Endothelial cell of umbilical vein (primary cell): ENCODE data around the gene SLC25A40. TPM values are rescaled to one million over a fixed set of nuclear protein-coding genes. Genes with fewer than 3 reads are reported as not detected.

Experiments used
- BruUV-seq: library from RNA; stranded (reverse); fragments of 400-500 nt; replicated peaks from 2 replicates; lab custom pipeline; 2021; lab: Mats Ljungman, UMichigan
- CTCF ChIA-PET: fragments of 300-600, 350-600 bp; sonication (Branson Sonifier 250); formaldehyde crosslinking; loops from one replicate; lab custom pipeline; 2021; ENCODE audit warnings: antibody characterized with exemption, inconsistent platforms; lab: Charles Lee
- POLR2A ChIA-PET: fragments of 300-600, 350-600 bp; sonication (Branson Sonifier 250); formaldehyde crosslinking; loops from one replicate; lab custom pipeline; 2021; ENCODE audit warnings: antibody characterized with exemption, inconsistent platforms; lab: Charles Lee
- DNase-seq: peaks from one replicate; pipeline ENCODE4 v3.0.0-alpha.2; 2011; ENCODE audit warnings: low read depth, low spot score
- FAIRE-seq: peaks from 2 replicates; lab custom pipeline; 2011; peaks lifted over from hg19 to GRCh38; lab: Jason Lieb, UNC
- H2AFZ ChIP-seq: 2 replicates; pipeline ENCODE4 v1.6.0; 2012; ENCODE audit warnings: low read depth, low read length, control low read depth, inconsistent platforms
- H3K27ac ChIP-seq: 2 replicates; pipeline ENCODE4 v1.5.1; 2011; ENCODE audit warnings: low read depth, mild to moderate bottlenecking, control low read depth, low read length, moderate library complexity; ENCODE audit not compliant: insufficient read depth
- H3K27me3 ChIP-seq, 2 experiments: 2 replicates each; pipeline versions ENCODE4 v1.6.0 to v1.6.1; 2011; ENCODE audit warnings: low read length in 2 of 2, mixed read lengths in 1 of 2; ENCODE audit not compliant: control insufficient read depth in 2 of 2, insufficient read depth in 2 of 2
- H3K36me3 ChIP-seq, 2 experiments: 2 replicates in 1 of 2; 3 replicates in 1 of 2; pipeline ENCODE4 v1.5.1; 2011; ENCODE audit warnings: low read length in 2 of 2, mild to moderate bottlenecking in 1 of 2, moderate library complexity in 1 of 2; ENCODE audit not compliant: control insufficient read depth in 2 of 2, insufficient read depth in 2 of 2; ENCODE audit errors: extremely low read depth in 1 of 2
- H3K4me1 ChIP-seq: 3 replicates; pipeline ENCODE4 v1.5.1; 2011; ENCODE audit warnings: mild to moderate bottlenecking, low read length; ENCODE audit not compliant: control insufficient read depth, insufficient read depth; ENCODE audit errors: extremely low read depth
- H3K4me2 ChIP-seq: 2 replicates; pipeline ENCODE4 v1.6.1; 2011; ENCODE audit warnings: low read length, control low read depth, mixed read lengths; ENCODE audit not compliant: insufficient read depth
- H3K4me3 ChIP-seq, 3 experiments: fragments of 200-600 bp in 1 of 3; sonication (generic), shearing (Covaris generic) in 1 of 3; replicated peaks in 1 of 3; 2 replicates each; pipeline ENCODE4 v1.5.1; 2011 to 2016; ENCODE audit warnings: control low read depth in 3 of 3, low read length in 3 of 3, mild to moderate bottlenecking in 2 of 3, inconsistent platforms in 1 of 3, low read depth in 1 of 3, moderate library complexity in 1 of 3; ENCODE audit not compliant: insufficient read depth in 1 of 3
- H3K79me2 ChIP-seq: 2 replicates; pipeline ENCODE4 v1.6.0; 2012; ENCODE audit warnings: low read length, inconsistent platforms; ENCODE audit not compliant: control insufficient read depth, insufficient read depth
- H3K9ac ChIP-seq: replicated peaks from 2 replicates; pipeline ENCODE3; 2011; ENCODE audit warnings: low read length, control low read depth; ENCODE audit not compliant: insufficient read depth; ENCODE audit errors: extremely low read depth
- H3K9me1 ChIP-seq: replicated peaks from 3 replicates; pipeline ENCODE4 v1.6.0; 2011; ENCODE audit warnings: mild to moderate bottlenecking, low read length; ENCODE audit not compliant: control insufficient read depth, insufficient read depth; ENCODE audit errors: extremely low read depth
- H3K9me3 ChIP-seq: replicated peaks from 2 replicates; pipeline ENCODE4 v1.5.1; 2012; ENCODE audit warnings: low read length, inconsistent platforms; ENCODE audit not compliant: control insufficient read depth, insufficient read depth
- H4K20me1 ChIP-seq: replicated peaks from 2 replicates; pipeline ENCODE3; 2011; ENCODE audit warnings: mild to moderate bottlenecking, low read length; ENCODE audit not compliant: control insufficient read depth, insufficient read depth; ENCODE audit errors: extremely low read depth
- CTCF ChIP-seq, 2 donors: IDR thresholded peaks; 1 replicate in 1 of 2; 2 replicates in 1 of 2; pipeline ENCODE4 v1.5.1; 2011; ENCODE audit warnings: low read length in 2 of 2, mild to moderate bottlenecking in 2 of 2, moderate library complexity in 2 of 2, control low read depth in 1 of 2, inconsistent platforms in 1 of 2, low read depth in 1 of 2; ENCODE audit not compliant: insufficient read depth in 1 of 2; ENCODE audit errors: extremely low read depth in 1 of 2
- EZH2 ChIP-seq: IDR thresholded peaks from 2 replicates; pipeline ENCODE4 v1.6.1; 2012; ENCODE audit warnings: borderline replicate concordance, low read depth, mild to moderate bottlenecking, moderate library complexity, low read length, inconsistent platforms; ENCODE audit not compliant: severe bottlenecking
- FOS ChIP-seq: IDR thresholded peaks from 2 replicates; pipeline ENCODE4 v1.6.1; 2011; ENCODE audit warnings: mild to moderate bottlenecking, low read length, moderate library complexity, borderline replicate concordance; ENCODE audit not compliant: insufficient read depth
- GATA2 ChIP-seq: IDR thresholded peaks from 2 replicates; pipeline ENCODE4 v1.7.0; 2011; ENCODE audit warnings: low read depth, mild to moderate bottlenecking, moderate library complexity, mixed read lengths, low read length; ENCODE audit not compliant: insufficient read length, insufficient read depth
- JUN ChIP-seq: IDR thresholded peaks from 2 replicates; pipeline ENCODE4 v1.6.1; 2011; ENCODE audit warnings: borderline replicate concordance, low read depth; ENCODE audit not compliant: insufficient read length, insufficient read depth
- MAX ChIP-seq: IDR thresholded peaks from 2 replicates; pipeline ENCODE4 v1.6.1; 2011; ENCODE audit not compliant: insufficient read depth, insufficient read length
- MYC ChIP-seq: IDR thresholded peaks from one replicate; pipeline ENCODE4 v1.6.1; 2011; ENCODE audit warnings: mild to moderate bottlenecking, low read depth, low read length
- POLR2A ChIP-seq: IDR thresholded peaks from 2 replicates; pipeline ENCODE4 v1.6.1; 2012; ENCODE audit warnings: low read depth, mild to moderate bottlenecking, control low read depth, low read length
- POLR2AphosphoS5 ChIP-seq: IDR thresholded peaks from 2 replicates; pipeline ENCODE4 v1.6.1; 2012; ENCODE audit warnings: low read depth, mild to moderate bottlenecking, control low read depth, low read length, moderate library complexity; ENCODE audit not compliant: insufficient read depth
- dilution Hi-C: fragments of 300-500 bp; cut with MboI; formaldehyde crosslinking; loops from one replicate; pipeline ENCODE4 v1.15.0; 2019; ENCODE audit warnings: low sequenced_read_pairs; ENCODE audit not compliant: extremely low pct_ligation_motif_present
- intact Hi-C: fragments of 100-400 bp; cut with micrococcal nuclease; formaldehyde crosslinking; loops from one replicate; pipeline ENCODE4 v1.10.0; 2022
- polyA plus RNA-seq, 4 experiments: library from polyadenylated mRNA; depleted of rRNA in 3 of 4; stranded (reverse) in 3 of 4; unstranded in 1 of 4; fragments of >200 nt; gene quantifications; 2 replicates each; pipeline versions ENCODE4 v1.2.1 to v1.2.3, GENCODE V29; 2011 to 2012; ENCODE audit warnings: missing spikeins in 1 of 4
- total RNA-seq: library from RNA; stranded (reverse); gene quantifications from 2 replicates; pipeline ENCODE4 v1.2.3, GENCODE V29; 2021

The SLC25A40 gene
- total and polyA plus RNA-seq, 2 donors (not counting 3 experiments of a cell fraction or from before 2014, with no cell fraction given) = 7.1 to 17.1 TPM

- no peak overlapping the region for H3K27ac ChIP-seq
- no peak overlapping the region for H3K4me3 ChIP-seq
- CTCF ChIA-PET = no interaction called here
- no peak overlapping the region for H2AFZ ChIP-seq
- dilution Hi-C loops = no loop called here
- H3K9me3 ChIP-seq = no peaks in the 10 kb centered on the region
- TF ChIP-seq MAX (no peak), EZH2 (no peak), FOS (no peak)
- intact Hi-C loops = no loop called here
- DNase-seq (no peak), FAIRE-seq (no peak)
- H3K9ac ChIP-seq = no peak overlapping the region
- no peaks in the 10 kb centered on the region for H4K20me1 ChIP-seq
- H3K27me3 ChIP-seq = no peaks in the 10 kb centered on the region
- BruUV-seq = no TSS peak
- H3K9me1 ChIP-seq = no peaks in the 10 kb centered on the region
- POLR2A ChIA-PET = no interaction called here
- H3K79me2 ChIP-seq = peaks cover 49% of the 10 kb centered on the region
- H3K4me1 ChIP-seq = peaks cover 9% of the 10 kb centered on the region
- H3K36me3 ChIP-seq = no peaks in the 10 kb centered on the region
- H3K4me2 ChIP-seq = no peak overlapping the region
Observed at GRCh38 chr7:87872346-87872745, 3.8 kb downstream of the SLC25A40 start.

- no peaks in the 10 kb centered on the region for H3K36me3 ChIP-seq
- no peak overlapping the region for H3K27ac ChIP-seq
- BruUV-seq = no TSS peak
- H4K20me1 ChIP-seq = no peaks in the 10 kb centered on the region
- no peak for DNase-seq
- no peak overlapping the region for H3K9ac ChIP-seq
- no peaks in the 10 kb centered on the region for H3K9me3 ChIP-seq
- intact Hi-C loops (no loop called here), dilution Hi-C loops (no loop called here)
- H3K9me1 ChIP-seq = no peaks in the 10 kb centered on the region
- CTCF ChIA-PET = interaction anchor here (1.0 kb wide), 1 partner anchor 12 kb away, joined by 3 read pairs; no protein-coding TSS in a partner anchor
- H3K79me2 ChIP-seq = peaks cover 38% of the 10 kb centered on the region
- FAIRE-seq = no peak
- TF ChIP-seq MAX (no peak), CTCF (IDR thresholded peaks at IDR 0.05; ENCODE audit: extremely low read depth in 1 of 2, insufficient read depth in 1 of 2, low read depth in 1 of 2, low read length in 2 of 2) (no peak), GATA2 (no peak), POLR2AphosphoS5 (no peak), EZH2 (no peak), POLR2A (no peak), FOS (no peak), MYC (no peak), JUN (no peak)
- H3K4me1 ChIP-seq = peaks cover 9% of the 10 kb centered on the region
- H2AFZ ChIP-seq = no peak overlapping the region
- no peak overlapping the region for H3K4me3 ChIP-seq
- no peak overlapping the region for H3K4me2 ChIP-seq
- H3K27me3 ChIP-seq = no peaks in the 10 kb centered on the region
- POLR2A ChIA-PET = no interaction called here
Observed at GRCh38 chr7:87870471-87870870, 5.7 kb downstream of the SLC25A40 start.
